Astrocyte (in vitro differentiated cells and primary cell): ENCODE measurements around the gene RNF180.

Experiments
- EZH2 ChIP-seq: IDR thresholded peaks from 2 replicates; pipeline ENCODE4 v1.6.1; 2012; ENCODE audit warnings: mild to moderate bottlenecking, low read length, inconsistent platforms; ENCODE audit not compliant: insufficient read depth
- TF ChIP-seq, protein P1 (sequence below): IDR thresholded peaks from 2 replicates; pipeline ENCODE4 v1.5.1; 2011; ENCODE audit warnings: low read depth, mild to moderate bottlenecking, inconsistent platforms, low read length, moderate library complexity; ENCODE audit not compliant: insufficient read depth

DNA sequence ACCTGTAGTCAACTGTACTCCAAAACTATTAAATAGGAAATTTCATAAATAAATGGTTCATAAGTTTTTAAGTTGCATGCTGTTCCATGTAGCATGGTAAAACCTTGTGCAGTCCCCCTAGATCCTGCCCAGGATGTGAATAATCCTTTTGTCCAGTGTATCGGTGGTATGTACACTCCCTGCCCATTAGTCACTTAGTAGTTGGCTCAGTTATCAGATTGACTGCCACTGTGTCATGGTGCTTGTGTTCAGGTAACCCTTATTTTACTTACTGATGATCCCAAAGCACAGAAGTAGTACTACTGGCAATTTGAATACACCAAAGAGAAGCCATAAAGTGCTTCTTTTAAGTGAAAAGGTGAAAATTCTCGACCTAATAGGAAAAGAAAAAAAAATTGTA lies 134.2 kb downstream of the RNF180 start:
- TF ChIP-seq, protein P1, sequence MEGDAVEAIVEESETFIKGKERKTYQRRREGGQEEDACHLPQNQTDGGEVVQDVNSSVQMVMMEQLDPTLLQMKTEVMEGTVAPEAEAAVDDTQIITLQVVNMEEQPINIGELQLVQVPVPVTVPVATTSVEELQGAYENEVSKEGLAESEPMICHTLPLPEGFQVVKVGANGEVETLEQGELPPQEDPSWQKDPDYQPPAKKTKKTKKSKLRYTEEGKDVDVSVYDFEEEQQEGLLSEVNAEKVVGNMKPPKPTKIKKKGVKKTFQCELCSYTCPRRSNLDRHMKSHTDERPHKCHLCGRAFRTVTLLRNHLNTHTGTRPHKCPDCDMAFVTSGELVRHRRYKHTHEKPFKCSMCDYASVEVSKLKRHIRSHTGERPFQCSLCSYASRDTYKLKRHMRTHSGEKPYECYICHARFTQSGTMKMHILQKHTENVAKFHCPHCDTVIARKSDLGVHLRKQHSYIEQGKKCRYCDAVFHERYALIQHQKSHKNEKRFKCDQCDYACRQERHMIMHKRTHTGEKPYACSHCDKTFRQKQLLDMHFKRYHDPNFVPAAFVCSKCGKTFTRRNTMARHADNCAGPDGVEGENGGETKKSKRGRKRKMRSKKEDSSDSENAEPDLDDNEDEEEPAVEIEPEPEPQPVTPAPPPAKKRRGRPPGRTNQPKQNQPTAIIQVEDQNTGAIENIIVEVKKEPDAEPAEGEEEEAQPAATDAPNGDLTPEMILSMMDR: no peak
- TF ChIP-seq EZH2: no peak
